ENCODE measurements around the gene SCN1A. TPM values are rescaled to one million over a fixed set of nuclear protein-coding genes. Genes with fewer than 3 reads are reported as not detected.

SCN1A gene
- total RNA-seq, 1 experiment from 2014 or later: 0.62 TPM

GRCh38 chr2:166112193-166112605, 15.6 kb downstream of the SCN1A start:
- CTCF ChIA-PET: no interaction called here
- Histone ChIP-seq H3K27ac (ENCODE audit: low read depth, low read length, poor library complexity, severe bottlenecking) (no peak overlapping the region), H3K27me3 (replicated peaks; ENCODE audit: insufficient read depth, low read depth, low read length, poor library complexity) (no peaks in the 10 kb centered on the region), H3K4me3 (ENCODE audit: low read depth, low read length, poor library complexity, severe bottlenecking) (no peak overlapping the region), H3K9me3 (ENCODE audit: low read depth, low read length, poor library complexity, severe bottlenecking) (no peaks in the 10 kb centered on the region), H3K4me1 (ENCODE audit: insufficient read depth, low read length, poor library complexity, severe bottlenecking) (no peaks in the 10 kb centered on the region), H3K36me3 (ENCODE audit: insufficient read depth, low read length, poor library complexity, severe bottlenecking) (no peaks in the 10 kb centered on the region)
- no TSS peak for BruUV-seq (replicated peaks)
- intact Hi-C loops (cut with micrococcal nuclease; ENCODE audit: unreplicated experiment): no loop called here
- POLR2A ChIA-PET (ENCODE audit: low non-redundant PET): no interaction called here
- DNase-seq (ENCODE audit: low spot score): no peak
- TF ChIP-seq, protein P1, sequence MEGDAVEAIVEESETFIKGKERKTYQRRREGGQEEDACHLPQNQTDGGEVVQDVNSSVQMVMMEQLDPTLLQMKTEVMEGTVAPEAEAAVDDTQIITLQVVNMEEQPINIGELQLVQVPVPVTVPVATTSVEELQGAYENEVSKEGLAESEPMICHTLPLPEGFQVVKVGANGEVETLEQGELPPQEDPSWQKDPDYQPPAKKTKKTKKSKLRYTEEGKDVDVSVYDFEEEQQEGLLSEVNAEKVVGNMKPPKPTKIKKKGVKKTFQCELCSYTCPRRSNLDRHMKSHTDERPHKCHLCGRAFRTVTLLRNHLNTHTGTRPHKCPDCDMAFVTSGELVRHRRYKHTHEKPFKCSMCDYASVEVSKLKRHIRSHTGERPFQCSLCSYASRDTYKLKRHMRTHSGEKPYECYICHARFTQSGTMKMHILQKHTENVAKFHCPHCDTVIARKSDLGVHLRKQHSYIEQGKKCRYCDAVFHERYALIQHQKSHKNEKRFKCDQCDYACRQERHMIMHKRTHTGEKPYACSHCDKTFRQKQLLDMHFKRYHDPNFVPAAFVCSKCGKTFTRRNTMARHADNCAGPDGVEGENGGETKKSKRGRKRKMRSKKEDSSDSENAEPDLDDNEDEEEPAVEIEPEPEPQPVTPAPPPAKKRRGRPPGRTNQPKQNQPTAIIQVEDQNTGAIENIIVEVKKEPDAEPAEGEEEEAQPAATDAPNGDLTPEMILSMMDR (conservative IDR thresholded peaks at IDR 0.05; ENCODE audit: low read depth, low read length): no peak
- no peak for TF ChIP-seq EZH2 (IDR thresholded peaks at IDR 0.05; ENCODE audit: borderline replicate concordance, low read depth, low read length, poor library complexity, severe bottlenecking)

DNA sequence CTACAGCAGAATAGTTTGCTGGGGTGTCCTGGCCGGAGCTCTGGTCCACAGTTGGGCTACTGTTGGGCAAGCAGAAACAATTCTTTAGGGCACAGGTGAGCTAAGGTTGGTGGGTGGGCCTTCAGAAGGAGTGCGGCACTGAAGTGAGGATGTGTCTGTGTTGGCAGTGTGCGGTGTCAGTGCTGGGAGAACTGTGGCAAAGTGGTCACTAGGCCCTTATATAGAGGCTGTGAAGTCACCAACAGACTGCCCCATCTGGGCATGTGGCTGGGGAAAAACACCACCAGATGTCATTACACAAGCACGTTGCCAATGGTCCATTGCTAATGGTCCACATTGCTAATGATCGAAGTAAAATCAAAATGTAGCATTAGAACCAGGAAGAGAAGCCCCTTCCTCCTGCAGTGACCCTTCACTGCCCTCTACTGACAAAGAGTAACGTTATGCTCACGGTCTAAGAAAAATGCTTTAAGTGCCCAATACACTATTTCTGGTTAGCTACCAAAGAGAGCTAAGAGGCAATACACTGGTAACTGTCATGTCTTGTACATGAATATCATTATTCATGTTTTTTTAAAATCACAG, 21.3 kb downstream of the SCN1A start:
- H3K27me3 ChIP-seq (replicated peaks; ENCODE audit: insufficient read depth, low read depth, low read length, poor library complexity): no peaks in the 10 kb centered on the region
- H3K4me3 ChIP-seq (ENCODE audit: low read depth, low read length, poor library complexity, severe bottlenecking): no peak overlapping the region
- no peak for TF ChIP-seq EZH2 (IDR thresholded peaks at IDR 0.05; ENCODE audit: borderline replicate concordance, low read depth, low read length, poor library complexity, severe bottlenecking)
- TF ChIP-seq, protein P1 (conservative IDR thresholded peaks at IDR 0.05; ENCODE audit: low read depth, low read length): peak; percentile 61
- POLR2A ChIA-PET (ENCODE audit: low non-redundant PET): interaction anchor here (0.6 kb wide), 1 partner anchor 328 kb away, joined by 3 read pairs; no protein-coding TSS in a partner anchor
- intact Hi-C loops (cut with micrococcal nuclease; ENCODE audit: unreplicated experiment): loop anchor here (2.0 kb wide), 1 partner anchor 152 kb away; no protein-coding TSS in a partner anchor
- peak; percentile 65 for DNase-seq (ENCODE audit: low spot score)
- CTCF ChIA-PET: interaction anchor here (0.6 kb wide), 1 partner anchor 49 kb away, joined by 4 read pairs; no protein-coding TSS in a partner anchor
- no peak overlapping the region for H3K27ac ChIP-seq (ENCODE audit: low read depth, low read length, poor library complexity, severe bottlenecking)
- BruUV-seq (replicated peaks): no TSS peak
- no peaks in the 10 kb centered on the region for H3K4me1 ChIP-seq (ENCODE audit: insufficient read depth, low read length, poor library complexity, severe bottlenecking)
- H3K9me3 ChIP-seq (ENCODE audit: low read depth, low read length, poor library complexity, severe bottlenecking): no peaks in the 10 kb centered on the region
- H3K36me3 ChIP-seq (ENCODE audit: insufficient read depth, low read length, poor library complexity, severe bottlenecking): no peaks in the 10 kb centered on the region

- no peak for DNase-seq (ENCODE audit: low spot score)
- H3K27ac ChIP-seq (ENCODE audit: low read depth, low read length, poor library complexity, severe bottlenecking): no peak overlapping the region
- POLR2A ChIA-PET (ENCODE audit: low non-redundant PET): no interaction called here
- no peaks in the 10 kb centered on the region for H3K27me3 ChIP-seq (replicated peaks; ENCODE audit: insufficient read depth, low read depth, low read length, poor library complexity)
- H3K4me3 ChIP-seq (ENCODE audit: low read depth, low read length, poor library complexity, severe bottlenecking): no peak overlapping the region
- BruUV-seq (replicated peaks): no TSS peak
- intact Hi-C loops (cut with micrococcal nuclease; ENCODE audit: unreplicated experiment): no loop called here
- CTCF ChIA-PET: no interaction called here
- no peaks in the 10 kb centered on the region for H3K9me3 ChIP-seq (ENCODE audit: low read depth, low read length, poor library complexity, severe bottlenecking)
- no peaks in the 10 kb centered on the region for H3K4me1 ChIP-seq (ENCODE audit: insufficient read depth, low read length, poor library complexity, severe bottlenecking)
- H3K36me3 ChIP-seq (ENCODE audit: insufficient read depth, low read length, poor library complexity, severe bottlenecking): no peaks in the 10 kb centered on the region
- TF ChIP-seq, protein P1 (conservative IDR thresholded peaks at IDR 0.05; ENCODE audit: low read depth, low read length): no peak
- TF ChIP-seq EZH2 (IDR thresholded peaks at IDR 0.05; ENCODE audit: borderline replicate concordance, low read depth, low read length, poor library complexity, severe bottlenecking): no peak
Observed at GRCh38 chr2:166104773-166105172, 23.0 kb downstream of the SCN1A start.
